CD4-positive, alpha-beta memory T cell (primary cell): ENCODE results near the gene TMEM213. TPM values are rescaled to one million over a fixed set of nuclear protein-coding genes. Genes with fewer than 3 reads are reported as not detected.
A peak's percentile ranks its signal among the peaks of the same experiment; 100 is the strongest.

ENCODE experiments used
- CTCF ChIA-PET: fragments of 350-600 bp; sonication (Branson Sonifier 250); formaldehyde crosslinking; loops from one replicate; lab custom pipeline; 2021; ENCODE audit warnings: inconsistent platforms; ENCODE audit not compliant: partially characterized antibody; lab: Charles Lee
- POLR2A ChIA-PET: fragments of 350-600 bp; sonication (Branson Sonifier 250); formaldehyde crosslinking; loops from one replicate; lab custom pipeline; 2021; ENCODE audit not compliant: partially characterized antibody; lab: Charles Lee
- DNase-seq, 5 donors: peaks; one replicate each; pipeline versions ENCODE4 v3.0.0 to v3.0.0-alpha.2; 2020 to 2022; ENCODE audit warnings: mixed read lengths in 1 of 5
- H3K27ac ChIP-seq: one replicate; pipeline ENCODE4 v1.7.0; 2013; ENCODE audit warnings: low read depth, low read length
- H3K27me3 ChIP-seq: 2 replicates; pipeline ENCODE4 v1.7.0; 2013; ENCODE audit warnings: mild to moderate bottlenecking, low read length, moderate library complexity; ENCODE audit not compliant: insufficient read depth
- H3K36me3 ChIP-seq: 2 replicates; pipeline ENCODE4 v1.7.0; 2013; ENCODE audit warnings: mild to moderate bottlenecking, low read length, moderate library complexity; ENCODE audit not compliant: insufficient read depth
- H3K4me1 ChIP-seq: 2 replicates; pipeline ENCODE4 v1.7.0; 2013; ENCODE audit warnings: mild to moderate bottlenecking, low read length, moderate library complexity; ENCODE audit not compliant: insufficient read depth
- H3K4me3 ChIP-seq, 2 donors: one replicate each; pipeline ENCODE4 v1.7.0; 2013; ENCODE audit warnings: low read length in 2 of 2, mild to moderate bottlenecking in 1 of 2
- H3K9me3 ChIP-seq, 2 donors: one replicate each; pipeline ENCODE4 v1.7.0; 2013; ENCODE audit warnings: low read length in 2 of 2, control low read depth in 1 of 2; ENCODE audit not compliant: control insufficient read depth in 1 of 2
- H3K27ac Mint-ChIP-seq, 7 donors: one replicate each; pipeline ENCODE4 v1.8.0; 2020 to 2021; ENCODE audit warnings: mixed read lengths in 7 of 7, mild to moderate bottlenecking in 6 of 7, inconsistent platforms in 3 of 7, moderate library complexity in 3 of 7
- H3K27me3 Mint-ChIP-seq, 2 donors: one replicate each; pipeline ENCODE4 v1.8.0; 2020 to 2021; ENCODE audit warnings: mixed read lengths in 2 of 2
- H3K36me3 Mint-ChIP-seq, 2 donors: one replicate each; pipeline ENCODE4 v1.8.0; 2020 to 2021; ENCODE audit warnings: mixed read lengths in 2 of 2, inconsistent platforms in 1 of 2, mild to moderate bottlenecking in 1 of 2
- H3K4me1 Mint-ChIP-seq, 4 donors: one replicate each; pipeline ENCODE4 v1.8.0; 2020 to 2021; ENCODE audit warnings: mixed read lengths in 4 of 4, mild to moderate bottlenecking in 1 of 4
- H3K4me3 Mint-ChIP-seq, 8 donors: one replicate each; pipeline ENCODE4 v1.8.0; 2020 to 2021; ENCODE audit warnings: mixed read lengths in 8 of 8, mild to moderate bottlenecking in 7 of 8, moderate library complexity in 6 of 8, inconsistent platforms in 3 of 8
- H3K9me3 Mint-ChIP-seq, 8 donors: one replicate each; pipeline ENCODE4 v1.8.0; 2020 to 2021; ENCODE audit warnings: mixed read lengths in 8 of 8, mild to moderate bottlenecking in 5 of 8, inconsistent platforms in 3 of 8, moderate library complexity in 1 of 8
- intact Hi-C: fragments of 100-400 bp; cut with micrococcal nuclease; formaldehyde crosslinking; loops from one replicate; pipeline ENCODE4 v1.15.1; 2023
- polyA plus RNA-seq, 2 donors: library from polyadenylated mRNA; unstranded; fragments of 300-500 nt; fragmentation: Illumina TruSeq; gene quantifications; one replicate each; pipeline ENCODE4 v1.2.3, GENCODE V29; 2021
- total RNA-seq, 2 experiments: library from RNA; stranded (reverse); gene quantifications; one replicate each; pipeline ENCODE4 v1.2.3, GENCODE V29; 2021

Gene TMEM213
- total and polyA plus RNA-seq, 4 experiments from 2014 or later = not detected

- H3K27me3 ChIP-seq = no peaks in the 10 kb centered on the region
- intact Hi-C loops = loop anchor here (10.0 kb wide), 1 partner anchor 960 kb away; no protein-coding TSS in a partner anchor
Observed at GRCh38 chr7:138864667-138865066, 66.9 kb downstream of the TMEM213 start.

GRCh38 chr7:138865843-138866242 is 68.0 kb downstream of the TMEM213 start:
- Mint-ChIP-seq H3K36me3 (no peaks in the 10 kb centered on the region), H3K4me1 (peaks cover 0 to 5% (median 3%) of the 10 kb centered on the region in 4 donors), H3K9me3 (no peaks in the 10 kb centered on the region), H3K27ac (peak overlapping the region in 3 of 7 donors; percentile 40 to 81 (median 55)), H3K4me3 (no peak overlapping the region), H3K27me3 (peaks cover 0 to 4% of the 10 kb centered on the region in 2 donors)
- Histone ChIP-seq H3K27me3 (no peaks in the 10 kb centered on the region), H3K9me3 (no peaks in the 10 kb centered on the region), H3K27ac (no peak overlapping the region), H3K4me1 (no peaks in the 10 kb centered on the region), H3K4me3 (no peak overlapping the region), H3K36me3 (no peaks in the 10 kb centered on the region)
- CTCF ChIA-PET = interaction anchor here (0.7 to 1.3 kb wide), 4 partner anchors 9 to 705 kb away, joined by 3 to 7 read pairs (median 3); no protein-coding TSS in a partner anchor
- POLR2A ChIA-PET = no interaction called here
- intact Hi-C loops = loop anchor here (1.0 to 10.0 kb wide), 4 partner anchors 114 to 961 kb away; no protein-coding TSS in a partner anchor
- peak; percentile 36 to 56 (median 42) for DNase-seq

More at GRCh38 chr7:138864667-138865066, 66.9 kb downstream of the TMEM213 start:
- Histone ChIP-seq H3K9me3 (no peaks in the 10 kb centered on the region), H3K4me1 (no peaks in the 10 kb centered on the region), H3K36me3 (no peaks in the 10 kb centered on the region), H3K27ac (no peak overlapping the region), H3K4me3 (no peak overlapping the region)
- POLR2A ChIA-PET = interaction anchor here (1.3 kb wide), 1 partner anchor 112 kb away, joined by 3 read pairs; no protein-coding TSS in a partner anchor
- CTCF ChIA-PET = interaction anchor here (1.2 to 1.4 kb wide), 3 partner anchors 28 to 703 kb away, joined by 3 to 4 read pairs (median 3); no protein-coding TSS in a partner anchor
- H3K9me3 Mint-ChIP-seq = peaks cover 0 to 2% (median 0%) of the 10 kb centered on the region in 8 donors
- DNase-seq = no peak
- no peaks in the 10 kb centered on the region for H3K36me3 Mint-ChIP-seq
- peaks cover 2 to 4% of the 10 kb centered on the region in 2 donors for H3K27me3 Mint-ChIP-seq
- peaks cover 0 to 5% (median 3%) of the 10 kb centered on the region in 4 donors for H3K4me1 Mint-ChIP-seq
- no peak overlapping the region for H3K4me3 Mint-ChIP-seq
- peak overlapping the region in 1 of 7 donors; percentile 0 for H3K27ac Mint-ChIP-seq

DNA sequence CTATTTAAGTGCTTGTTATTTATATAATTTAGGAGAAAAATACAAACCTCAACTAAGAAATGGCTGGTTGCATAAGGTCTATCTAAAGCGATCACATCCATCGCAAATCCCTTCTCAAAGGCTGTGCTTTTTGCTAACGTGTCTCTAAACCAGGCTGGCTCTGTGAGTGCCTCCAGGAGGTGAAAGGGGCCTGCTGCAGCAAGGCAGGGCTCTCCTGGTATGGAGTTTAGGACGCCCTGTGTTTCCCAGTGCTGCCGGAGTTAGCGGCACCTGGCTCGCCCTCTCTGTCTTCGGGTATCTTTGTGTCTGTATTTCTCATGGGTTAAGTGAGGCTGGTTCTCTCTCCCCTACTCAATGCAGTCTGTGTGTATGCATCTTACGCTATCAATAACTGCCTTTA is 68.6 kb downstream of the TMEM213 start:
- Mint-ChIP-seq H3K9me3 (no peaks in the 10 kb centered on the region), H3K4me3 (no peak overlapping the region), H3K27ac (no peak overlapping the region), H3K4me1 (peaks cover 0 to 5% (median 3%) of the 10 kb centered on the region in 4 donors), H3K27me3 (peaks cover under 1 to 4% of the 10 kb centered on the region in 2 donors), H3K36me3 (no peaks in the 10 kb centered on the region)
- intact Hi-C loops = loop anchor here (1.0 to 10.0 kb wide), 4 partner anchors 114 to 962 kb away; no protein-coding TSS in a partner anchor
- ChIA-PET POLR2A (interaction anchor here (0.7 kb wide), 1 partner anchor 114 kb away, joined by 3 read pairs; no protein-coding TSS in a partner anchor), CTCF (interaction anchor here (1.0 to 1.3 kb wide), 3 partner anchors 9 to 705 kb away, joined by 3 to 7 read pairs (median 3); partner anchors contain the start of gene TRIM24)
- no peak for DNase-seq
- H3K4me3 ChIP-seq = no peak overlapping the region
- no peaks in the 10 kb centered on the region for H3K36me3 ChIP-seq
- H3K27me3 ChIP-seq = no peaks in the 10 kb centered on the region
- no peaks in the 10 kb centered on the region for H3K4me1 ChIP-seq
- H3K27ac ChIP-seq = no peak overlapping the region
- H3K9me3 ChIP-seq = no peaks in the 10 kb centered on the region

DNA sequence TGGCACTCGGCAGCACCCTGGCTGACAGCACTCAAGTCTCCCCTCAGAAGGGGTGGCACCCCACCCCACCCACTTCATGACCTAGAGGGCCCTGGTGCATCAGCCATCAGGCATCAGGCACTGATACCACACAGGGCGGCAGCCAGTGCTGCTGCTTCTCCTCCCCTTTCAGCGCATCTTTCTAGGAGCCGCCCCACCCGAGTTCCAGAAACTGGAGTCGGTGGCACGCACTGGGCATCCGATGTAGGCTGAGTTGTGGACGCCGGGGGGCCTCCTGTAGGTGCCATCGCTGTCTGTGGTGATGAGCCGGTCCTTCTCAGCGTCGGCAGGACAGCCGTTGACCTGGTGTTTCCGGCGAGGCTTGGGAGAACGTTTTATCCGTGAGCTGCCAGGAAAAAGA is 70.0 kb downstream of the TMEM213 start:
- no peaks in the 10 kb centered on the region for H3K9me3 ChIP-seq
- intact Hi-C loops = loop anchor here (10.0 kb wide), 1 partner anchor 963 kb away; no protein-coding TSS in a partner anchor
- no peaks in the 10 kb centered on the region for H3K36me3 Mint-ChIP-seq
- DNase-seq = no peak
- no peak overlapping the region for H3K27ac Mint-ChIP-seq
- no peak overlapping the region for H3K4me3 ChIP-seq
- no peaks in the 10 kb centered on the region for H3K4me1 ChIP-seq
- peaks cover 2 to 4% of the 10 kb centered on the region in 2 donors for H3K27me3 Mint-ChIP-seq
- no peaks in the 10 kb centered on the region for H3K36me3 ChIP-seq
- H3K27me3 ChIP-seq = no peaks in the 10 kb centered on the region
- no peaks in the 10 kb centered on the region for H3K9me3 Mint-ChIP-seq
- POLR2A ChIA-PET = no interaction called here
- no peak overlapping the region for H3K27ac ChIP-seq
- no peak overlapping the region for H3K4me3 Mint-ChIP-seq
- CTCF ChIA-PET = interaction anchor here (0.9 to 1.1 kb wide), 2 partner anchors 8 to 408 kb away, joined by 3 to 4 read pairs; partner anchors contain the start of gene TRIM24
- H3K4me1 Mint-ChIP-seq = peaks cover 0 to 5% (median 3%) of the 10 kb centered on the region in 4 donors

DNA sequence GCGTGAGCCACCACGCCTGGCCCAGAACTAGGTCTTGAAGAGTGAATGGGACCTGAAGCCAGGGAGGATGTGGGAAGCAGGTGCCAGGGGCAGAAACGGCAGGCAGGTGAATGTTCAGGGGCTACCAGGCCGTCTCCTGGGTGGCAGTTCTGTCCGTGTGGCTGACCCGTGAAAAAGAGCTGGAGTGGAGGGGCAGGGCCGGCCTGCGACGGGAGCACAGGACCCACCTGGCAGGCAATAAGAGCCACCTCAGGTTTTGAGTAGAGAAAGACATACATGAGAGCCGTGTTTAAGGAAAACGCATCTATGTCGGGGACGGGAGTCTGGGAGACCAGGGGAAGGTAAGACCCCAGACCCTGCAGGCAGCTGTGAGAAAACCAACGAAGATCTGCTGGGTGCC is 70.9 kb downstream of the TMEM213 start:
- no peak for DNase-seq
- no peak overlapping the region for H3K4me3 ChIP-seq
- H3K4me1 Mint-ChIP-seq = peaks cover 0 to 5% (median 3%) of the 10 kb centered on the region in 4 donors
- H3K27ac ChIP-seq = no peak overlapping the region
- H3K36me3 ChIP-seq = no peaks in the 10 kb centered on the region
- peak overlapping the region in 2 of 7 donors; percentile 3 to 47 for H3K27ac Mint-ChIP-seq
- no peaks in the 10 kb centered on the region for H3K9me3 ChIP-seq
- POLR2A ChIA-PET = no interaction called here
- no peaks in the 10 kb centered on the region for H3K9me3 Mint-ChIP-seq
- H3K27me3 Mint-ChIP-seq = peaks cover 2 to 4% of the 10 kb centered on the region in 2 donors
- intact Hi-C loops = loop anchor here (10.0 kb wide), 1 partner anchor 964 kb away; no protein-coding TSS in a partner anchor
- H3K36me3 Mint-ChIP-seq = no peaks in the 10 kb centered on the region
- no peaks in the 10 kb centered on the region for H3K4me1 ChIP-seq
- no peaks in the 10 kb centered on the region for H3K27me3 ChIP-seq
- H3K4me3 Mint-ChIP-seq = peak overlapping the region in 1 of 8 donors; percentile 3
- CTCF ChIA-PET = no interaction called here

GRCh38 chr7:138869353-138869752 is 71.6 kb downstream of the TMEM213 start:
- H3K9me3 ChIP-seq = no peaks in the 10 kb centered on the region

More at GRCh38 chr7:138869353-138869752, 71.6 kb downstream of the TMEM213 start:
- Histone ChIP-seq H3K4me1 (no peaks in the 10 kb centered on the region), H3K4me3 (no peak overlapping the region), H3K27me3 (no peaks in the 10 kb centered on the region), H3K27ac (no peak overlapping the region), H3K36me3 (no peaks in the 10 kb centered on the region)
- no peaks in the 10 kb centered on the region for H3K36me3 Mint-ChIP-seq
- ChIA-PET CTCF (interaction anchor here (0.9 to 1.0 kb wide), 2 partner anchors 9 to 17 kb away, joined by 3 to 4 read pairs; no protein-coding TSS in a partner anchor), POLR2A (no interaction called here)
- H3K9me3 Mint-ChIP-seq = no peaks in the 10 kb centered on the region
- H3K4me3 Mint-ChIP-seq = no peak overlapping the region
- intact Hi-C loops = loop anchor here (10.0 kb wide), 1 partner anchor 965 kb away; no protein-coding TSS in a partner anchor
- peaks cover 2 to 4% of the 10 kb centered on the region in 2 donors for H3K27me3 Mint-ChIP-seq
- H3K27ac Mint-ChIP-seq = peak overlapping the region in 1 of 7 donors; percentile 47
- DNase-seq = no peak
- peaks cover 2 to 7% (median 5%) of the 10 kb centered on the region in 4 donors for H3K4me1 Mint-ChIP-seq
